ENCODE data around the gene KCNE1. TPM values are rescaled to one million over a fixed set of nuclear protein-coding genes. Genes with fewer than 3 reads are reported as not detected.

The KCNE1 gene
- total RNA-seq, 1 donor from 2014 or later, result 0.51 TPM

GRCh38 chr21:34543017-34543416 lies 31.0 kb upstream of the KCNE1 start:
- H3K27ac Mint-ChIP-seq, result peak overlapping the region; percentile 91
- no peak for TF ChIP-seq CTCF (conservative IDR thresholded peaks at IDR 0.05)
- peaks cover 5% of the 10 kb centered on the region for H3K36me3 Mint-ChIP-seq
- DNase-seq (ENCODE audit: extremely low spot score, unreplicated experiment), result no peak
- no peaks in the 10 kb centered on the region for H3K27me3 Mint-ChIP-seq
- peaks cover 10% of the 10 kb centered on the region for H3K9me3 Mint-ChIP-seq
- H3K4me1 Mint-ChIP-seq (ENCODE audit: unreplicated experiment), result peaks cover 28% of the 10 kb centered on the region
- no peak overlapping the region for H3K4me3 Mint-ChIP-seq

GRCh38 chr21:34540206-34540605 lies 28.2 kb upstream of the KCNE1 start:
- no peak for DNase-seq (ENCODE audit: extremely low spot score, unreplicated experiment)
- peaks cover 8% of the 10 kb centered on the region for H3K36me3 Mint-ChIP-seq
- H3K4me1 Mint-ChIP-seq (ENCODE audit: unreplicated experiment), result peaks cover 26% of the 10 kb centered on the region
- H3K27me3 Mint-ChIP-seq, result no peaks in the 10 kb centered on the region
- H3K27ac Mint-ChIP-seq, result no peak overlapping the region
- H3K4me3 Mint-ChIP-seq, result no peak overlapping the region
- peaks cover 15% of the 10 kb centered on the region for H3K9me3 Mint-ChIP-seq
- TF ChIP-seq CTCF (conservative IDR thresholded peaks at IDR 0.05), result no peak

- peaks cover 14% of the 10 kb centered on the region for H3K4me1 Mint-ChIP-seq (ENCODE audit: unreplicated experiment)
- TF ChIP-seq CTCF (conservative IDR thresholded peaks at IDR 0.05), result no peak
- peaks cover 5% of the 10 kb centered on the region for H3K9me3 Mint-ChIP-seq
- no peak overlapping the region for H3K4me3 Mint-ChIP-seq
- peaks cover 3% of the 10 kb centered on the region for H3K36me3 Mint-ChIP-seq
- no peak for DNase-seq (ENCODE audit: extremely low spot score, unreplicated experiment)
- H3K27me3 Mint-ChIP-seq, result no peaks in the 10 kb centered on the region
- H3K27ac Mint-ChIP-seq, result peak overlapping the region; percentile 26
These were observed 25.8 kb upstream of the KCNE1 start for GRCh38 chr21:34537838-34538237.

DNA sequence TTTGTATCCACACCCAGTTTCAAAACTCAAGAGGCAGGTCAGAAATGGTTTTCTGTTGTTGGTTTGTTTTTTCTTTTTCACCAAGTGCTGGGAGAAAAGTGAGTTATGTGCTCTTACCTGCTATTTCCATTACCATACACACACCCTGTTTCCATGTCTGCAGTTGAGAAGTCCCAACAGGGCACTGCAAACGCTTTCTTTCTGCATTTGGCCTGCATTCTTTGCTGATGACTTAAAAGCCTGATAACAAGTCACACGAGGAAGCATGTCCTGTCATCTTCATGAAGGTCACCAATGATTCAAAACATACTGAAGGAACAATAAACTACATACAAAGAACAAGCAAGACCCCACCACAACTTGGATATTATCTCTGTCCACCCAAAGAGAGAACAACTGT lies 24.8 kb upstream of the KCNE1 start:
- Mint-ChIP-seq H3K27ac (peak overlapping the region; percentile 93), H3K9me3 (peaks cover 4% of the 10 kb centered on the region), H3K27me3 (no peaks in the 10 kb centered on the region)

GRCh38 chr21:34536311-34536710 lies 24.3 kb upstream of the KCNE1 start:
- peak overlapping the region; percentile 93 for H3K27ac Mint-ChIP-seq
- peaks cover 19% of the 10 kb centered on the region for H3K4me1 Mint-ChIP-seq (ENCODE audit: unreplicated experiment)

More for the DNA sequence above, 24.8 kb upstream of the KCNE1 start:
- TF ChIP-seq CTCF (conservative IDR thresholded peaks at IDR 0.05), result no peak
- DNase-seq (ENCODE audit: extremely low spot score, unreplicated experiment), result no peak
- Mint-ChIP-seq H3K36me3 (peaks cover 3% of the 10 kb centered on the region), H3K4me3 (peak overlapping the region; percentile 16), H3K4me1 (ENCODE audit: unreplicated experiment) (peaks cover 14% of the 10 kb centered on the region)

More at GRCh38 chr21:34536311-34536710, 24.3 kb upstream of the KCNE1 start:
- TF ChIP-seq CTCF (conservative IDR thresholded peaks at IDR 0.05), result no peak
- DNase-seq (ENCODE audit: extremely low spot score, unreplicated experiment), result no peak
- Mint-ChIP-seq H3K36me3 (peaks cover 3% of the 10 kb centered on the region), H3K27me3 (no peaks in the 10 kb centered on the region), H3K4me3 (no peak overlapping the region), H3K9me3 (peaks cover 4% of the 10 kb centered on the region)
